ENCODE measurements around the gene EFNA2. TPM values are rescaled to one million over a fixed set of nuclear protein-coding genes. Genes with fewer than 3 reads are reported as not detected.

EFNA2 gene
- total and polyA plus RNA-seq, 5 donors from 2014 or later: not detected

DNA sequence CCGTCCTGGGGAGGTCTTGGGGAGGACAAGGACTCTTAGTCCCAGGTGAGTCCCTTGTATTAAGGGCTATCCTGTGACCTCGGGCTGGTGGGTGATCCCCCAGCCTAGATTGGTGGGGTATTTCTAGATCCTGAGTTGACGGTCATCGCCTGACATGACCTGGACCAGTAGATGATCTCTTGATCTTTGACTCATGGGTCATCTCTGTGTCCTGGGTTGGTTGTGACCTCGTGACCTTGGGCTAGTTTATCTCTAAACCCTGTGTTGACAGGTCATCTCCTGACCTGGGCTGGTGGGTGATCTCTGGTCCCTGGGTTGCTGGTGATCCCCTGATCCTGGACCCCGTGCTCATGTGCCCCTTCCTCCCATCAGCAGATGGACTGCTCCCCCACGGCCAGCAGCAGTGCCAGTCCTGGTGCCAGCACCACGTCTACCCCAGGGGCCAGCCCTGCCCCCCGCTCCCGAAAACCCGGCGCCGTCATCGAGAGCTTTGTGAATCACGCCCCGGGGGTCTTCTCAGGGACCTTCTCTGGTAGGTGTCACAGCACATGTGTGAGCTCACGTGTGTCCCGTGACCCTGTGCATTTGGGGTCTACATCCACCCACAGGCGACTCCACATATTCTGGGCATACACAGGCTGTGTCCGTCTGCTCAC lies 31.0 kb upstream of the EFNA2 start:
- ATAC-seq (ENCODE audit: low read depth in 2 of 2) (no peak), DNase-seq (no peak)
- peak overlapping the region in 1 of 3 donors; percentile 69 for H3K27ac Mint-ChIP-seq
- H3K4me3 Mint-ChIP-seq: peak overlapping the region in 3 of 4 donors; percentile 48 to 66 (median 60)
- Histone ChIP-seq H3K27ac (ENCODE audit: insufficient read depth, low read length, poor library complexity, severe bottlenecking) (peak overlapping the region; percentile 88), H3K4me1 (ENCODE audit: control insufficient read depth, insufficient read depth, low read length, poor library complexity, severe bottlenecking) (peaks cover 74% of the 10 kb centered on the region), H3K9me3 (ENCODE audit: control insufficient read depth in 2 of 2, low read length in 2 of 2) (no peaks in the 10 kb centered on the region), H3K27me3 (ENCODE audit: control insufficient read depth, insufficient read depth, low read length) (no peaks in the 10 kb centered on the region), H3K36me3 (ENCODE audit: control insufficient read depth, insufficient read depth, low read length) (peaks cover 35% of the 10 kb centered on the region), H3K4me3 (ENCODE audit: low read depth, low read length) (no peak overlapping the region)
- H3K4me1 Mint-ChIP-seq: peaks cover 0 to 47% (median 15%) of the 10 kb centered on the region in 4 donors
- no peaks in the 10 kb centered on the region for H3K36me3 Mint-ChIP-seq
- peaks cover 0 to 3% (median 0%) of the 10 kb centered on the region in 7 donors for H3K9me3 Mint-ChIP-seq
- H3K27me3 Mint-ChIP-seq: peaks cover 12% of the 10 kb centered on the region

GRCh38 chr19:1255186-1256161 lies 30.2 kb upstream of the EFNA2 start:
- Histone ChIP-seq H3K27me3 (ENCODE audit: control insufficient read depth, insufficient read depth, low read length) (no peaks in the 10 kb centered on the region), H3K4me1 (ENCODE audit: control insufficient read depth, insufficient read depth, low read length, poor library complexity, severe bottlenecking) (peaks cover 82% of the 10 kb centered on the region), H3K9me3 (ENCODE audit: control insufficient read depth in 2 of 2, low read length in 2 of 2) (no peaks in the 10 kb centered on the region), H3K36me3 (ENCODE audit: control insufficient read depth, insufficient read depth, low read length) (peaks cover 35% of the 10 kb centered on the region), H3K27ac (ENCODE audit: insufficient read depth, low read length, poor library complexity, severe bottlenecking) (peak overlapping the region; percentile 47), H3K4me3 (ENCODE audit: low read depth, low read length) (no peak overlapping the region)
- peaks cover 0 to 2% (median 0%) of the 10 kb centered on the region in 7 donors for H3K9me3 Mint-ChIP-seq
- H3K36me3 Mint-ChIP-seq: no peaks in the 10 kb centered on the region
- H3K4me3 Mint-ChIP-seq: no peak overlapping the region
- peak overlapping the region in 1 of 3 donors; percentile 79 for H3K27ac Mint-ChIP-seq
- ATAC-seq (ENCODE audit: low read depth in 2 of 2) (no peak), DNase-seq (no peak)
- H3K27me3 Mint-ChIP-seq: peaks cover 16% of the 10 kb centered on the region
- peaks cover 0 to 51% (median 18%) of the 10 kb centered on the region in 4 donors for H3K4me1 Mint-ChIP-seq

DNA sequence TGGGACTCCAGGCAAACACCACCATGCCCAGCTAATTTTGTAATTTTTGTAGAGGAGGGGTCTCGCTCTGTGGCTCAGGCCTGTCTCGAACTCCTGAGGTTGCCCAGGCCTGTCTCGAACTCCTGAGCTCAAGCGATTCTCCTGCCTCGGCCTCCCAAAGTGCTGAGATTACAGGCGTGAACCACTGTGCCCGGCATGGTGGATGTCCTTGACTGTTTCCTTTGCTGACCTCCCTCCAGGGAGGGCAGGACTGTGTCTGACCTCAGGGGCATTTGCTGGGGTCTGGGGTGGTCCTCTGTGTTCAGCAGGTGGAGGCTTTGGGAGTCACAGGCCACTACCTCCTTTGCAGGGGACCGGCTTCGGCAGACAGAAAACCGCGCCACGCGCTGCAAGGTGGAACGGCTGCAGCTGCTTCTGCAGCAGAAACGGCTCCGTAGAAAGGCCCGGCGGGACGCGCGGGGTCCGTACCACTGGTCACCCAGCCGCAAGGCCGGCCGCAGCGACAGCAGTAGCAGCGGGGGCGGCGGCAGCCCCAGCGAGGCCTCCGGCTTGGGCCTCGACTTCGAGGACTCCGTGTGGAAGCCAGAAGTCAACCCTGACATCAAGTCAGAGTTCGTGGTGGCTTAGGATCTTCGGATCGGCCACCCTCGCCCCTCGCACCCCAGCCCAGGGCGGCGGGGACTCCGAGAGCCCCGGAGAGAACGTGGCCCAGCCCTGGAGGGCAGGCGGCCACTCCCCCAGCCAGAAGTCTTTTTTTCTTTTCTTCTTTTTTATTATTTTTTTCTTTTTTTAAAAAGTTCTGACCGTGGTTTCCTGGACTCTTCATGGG lies 28.8 kb upstream of the EFNA2 start:
- Mint-ChIP-seq H3K4me3 (peak overlapping the region; percentile 61 to 96 (median 78)), H3K4me1 (peaks cover 0 to 56% (median 20%) of the 10 kb centered on the region in 4 donors), H3K27ac (peak overlapping the region in 2 of 3 donors; percentile 2 to 81), H3K36me3 (no peaks in the 10 kb centered on the region), H3K27me3 (peaks cover 16% of the 10 kb centered on the region), H3K9me3 (peaks cover 0 to 2% (median 0%) of the 10 kb centered on the region in 7 donors)
- DNase-seq (no peak), ATAC-seq (ENCODE audit: low read depth in 2 of 2) (no peak)
- Histone ChIP-seq H3K36me3 (ENCODE audit: control insufficient read depth, insufficient read depth, low read length) (peaks cover 35% of the 10 kb centered on the region), H3K27me3 (ENCODE audit: control insufficient read depth, insufficient read depth, low read length) (no peaks in the 10 kb centered on the region), H3K27ac (ENCODE audit: insufficient read depth, low read length, poor library complexity, severe bottlenecking) (peak overlapping the region; percentile 100), H3K4me3 (ENCODE audit: low read depth, low read length) (no peak overlapping the region), H3K4me1 (ENCODE audit: control insufficient read depth, insufficient read depth, low read length, poor library complexity, severe bottlenecking) (peaks cover 87% of the 10 kb centered on the region), H3K9me3 (ENCODE audit: control insufficient read depth in 2 of 2, low read length in 2 of 2) (no peaks in the 10 kb centered on the region)

DNA sequence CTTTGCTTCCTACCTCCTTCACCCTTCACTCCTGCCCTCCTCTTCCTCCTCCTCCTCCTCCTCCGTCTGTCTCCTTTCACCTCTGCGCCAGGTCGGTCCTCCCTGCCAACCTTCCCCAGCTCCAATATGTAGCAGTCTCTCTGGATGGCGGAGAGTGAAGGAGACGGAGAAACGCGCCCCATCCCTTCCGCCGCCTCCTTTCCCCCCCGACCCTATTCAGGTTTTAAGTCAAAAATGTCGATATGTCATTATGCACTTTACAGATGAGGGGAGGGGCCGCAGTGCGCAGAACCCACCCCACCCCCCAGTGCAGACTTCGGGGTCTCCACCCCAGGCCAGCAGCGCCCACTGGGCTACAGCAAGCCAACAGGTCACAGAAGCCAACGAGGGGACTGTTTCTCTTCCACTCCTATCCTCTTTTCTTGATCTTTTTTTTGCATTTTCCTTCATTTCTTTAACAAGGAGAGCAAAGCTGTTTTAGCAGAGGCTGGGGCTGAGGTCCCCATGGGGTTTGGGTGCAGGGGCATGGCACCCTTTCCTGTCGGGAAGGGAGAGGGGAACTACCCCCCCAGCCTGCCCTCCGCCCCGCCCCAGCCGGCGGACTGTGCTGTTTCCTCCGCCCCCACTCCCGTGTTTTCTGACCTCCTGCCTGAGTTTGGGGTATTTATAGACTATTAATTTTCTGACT lies 28.1 kb upstream of the EFNA2 start:
- ATAC-seq (ENCODE audit: low read depth in 2 of 2): no peak
- H3K9me3 Mint-ChIP-seq: peaks cover 0 to 2% (median 0%) of the 10 kb centered on the region in 7 donors
- H3K4me1 ChIP-seq (ENCODE audit: control insufficient read depth, insufficient read depth, low read length, poor library complexity, severe bottlenecking): peaks cover 87% of the 10 kb centered on the region
- no peaks in the 10 kb centered on the region for H3K9me3 ChIP-seq (ENCODE audit: control insufficient read depth in 2 of 2, low read length in 2 of 2)
- peak overlapping the region; percentile 85 to 96 (median 92) for H3K4me3 Mint-ChIP-seq
- H3K36me3 ChIP-seq (ENCODE audit: control insufficient read depth, insufficient read depth, low read length): peaks cover 35% of the 10 kb centered on the region
- no peak overlapping the region for H3K4me3 ChIP-seq (ENCODE audit: low read depth, low read length)
- DNase-seq: no peak
- no peaks in the 10 kb centered on the region for H3K36me3 Mint-ChIP-seq
- H3K27me3 ChIP-seq (ENCODE audit: control insufficient read depth, insufficient read depth, low read length): no peaks in the 10 kb centered on the region
- H3K4me1 Mint-ChIP-seq: peaks cover 0 to 62% (median 22%) of the 10 kb centered on the region in 4 donors
- peak overlapping the region; percentile 48 to 99 (median 97) for H3K27ac Mint-ChIP-seq
- H3K27ac ChIP-seq (ENCODE audit: insufficient read depth, low read length, poor library complexity, severe bottlenecking): peak overlapping the region; percentile 100
- peaks cover 16% of the 10 kb centered on the region for H3K27me3 Mint-ChIP-seq

DNA sequence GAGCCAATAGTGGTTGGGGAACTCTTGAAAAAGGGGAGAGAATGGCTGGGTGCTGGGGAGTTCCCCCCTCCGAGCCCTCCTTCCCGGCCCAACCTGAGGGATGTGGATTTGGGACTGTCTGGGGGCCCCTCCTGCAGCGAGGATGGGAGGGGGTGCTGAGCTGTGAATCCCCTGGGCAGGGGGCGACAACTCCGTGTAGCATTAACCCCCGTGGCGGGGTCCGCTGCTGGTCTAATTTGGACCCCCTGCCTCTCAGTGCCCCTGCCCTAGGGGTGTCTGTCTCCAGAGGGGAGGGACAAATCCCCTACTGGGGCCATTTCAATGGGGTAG lies 27.5 kb upstream of the EFNA2 start:
- Mint-ChIP-seq H3K27me3 (peaks cover 16% of the 10 kb centered on the region), H3K36me3 (no peaks in the 10 kb centered on the region), H3K4me1 (peaks cover 0 to 67% (median 23%) of the 10 kb centered on the region in 4 donors), H3K4me3 (peak overlapping the region; percentile 85 to 96 (median 92)), H3K27ac (peak overlapping the region; percentile 48 to 99 (median 97)), H3K9me3 (peaks cover 0 to 2% (median 0%) of the 10 kb centered on the region in 7 donors)
- Histone ChIP-seq H3K27ac (ENCODE audit: insufficient read depth, low read length, poor library complexity, severe bottlenecking) (peak overlapping the region; percentile 100), H3K27me3 (ENCODE audit: control insufficient read depth, insufficient read depth, low read length) (no peaks in the 10 kb centered on the region), H3K4me3 (ENCODE audit: low read depth, low read length) (peak overlapping the region; percentile 57), H3K9me3 (ENCODE audit: control insufficient read depth in 2 of 2, low read length in 2 of 2) (no peaks in the 10 kb centered on the region), H3K4me1 (ENCODE audit: control insufficient read depth, insufficient read depth, low read length, poor library complexity, severe bottlenecking) (peaks cover 83% of the 10 kb centered on the region), H3K36me3 (ENCODE audit: control insufficient read depth, insufficient read depth, low read length) (peaks cover 35% of the 10 kb centered on the region)
- DNase-seq: no peak
- ATAC-seq (ENCODE audit: low read depth in 2 of 2): no peak

DNA sequence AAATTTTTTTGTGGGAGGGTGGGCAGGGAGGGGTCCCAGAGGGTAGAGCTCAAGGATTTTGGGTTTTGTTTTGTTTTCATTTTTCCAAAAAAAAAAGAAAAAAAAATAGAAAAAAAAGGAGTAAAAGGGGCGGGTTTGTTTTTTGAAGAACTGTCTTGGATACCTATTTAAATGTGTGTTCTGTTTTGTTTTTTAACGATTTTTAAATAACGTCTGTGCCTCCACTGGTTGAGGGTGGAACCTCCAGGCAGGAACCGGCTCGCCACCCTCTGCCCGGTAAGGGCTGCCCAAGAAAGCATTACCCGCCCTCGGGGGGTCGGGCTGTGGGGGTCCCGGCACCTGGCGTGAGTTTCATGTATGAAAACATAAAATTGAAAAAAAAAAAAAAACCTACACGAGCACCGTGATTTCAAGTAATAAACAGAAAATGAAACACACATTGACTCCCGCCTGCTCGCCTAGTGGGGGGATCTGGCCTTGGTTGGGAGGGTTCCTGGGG lies 26.9 kb upstream of the EFNA2 start:
- H3K4me3 ChIP-seq (ENCODE audit: low read depth, low read length): peak overlapping the region; percentile 57
- DNase-seq (no peak), ATAC-seq (ENCODE audit: low read depth in 2 of 2) (peak in 1 of 2 donors; percentile 3)
- peaks cover 0 to 65% (median 23%) of the 10 kb centered on the region in 4 donors for H3K4me1 Mint-ChIP-seq
- peak overlapping the region; percentile 100 for H3K27ac ChIP-seq (ENCODE audit: insufficient read depth, low read length, poor library complexity, severe bottlenecking)
- no peaks in the 10 kb centered on the region for H3K9me3 ChIP-seq (ENCODE audit: control insufficient read depth in 2 of 2, low read length in 2 of 2)
- H3K27me3 ChIP-seq (ENCODE audit: control insufficient read depth, insufficient read depth, low read length): no peaks in the 10 kb centered on the region
- H3K4me1 ChIP-seq (ENCODE audit: control insufficient read depth, insufficient read depth, low read length, poor library complexity, severe bottlenecking): peaks cover 77% of the 10 kb centered on the region
- H3K27ac Mint-ChIP-seq: peak overlapping the region; percentile 97 to 99 (median 98)
- peaks cover 16% of the 10 kb centered on the region for H3K27me3 Mint-ChIP-seq
- peak overlapping the region; percentile 85 to 96 (median 92) for H3K4me3 Mint-ChIP-seq
- peaks cover 35% of the 10 kb centered on the region for H3K36me3 ChIP-seq (ENCODE audit: control insufficient read depth, insufficient read depth, low read length)
- no peaks in the 10 kb centered on the region for H3K36me3 Mint-ChIP-seq
- H3K9me3 Mint-ChIP-seq: peaks cover 0 to 2% (median 0%) of the 10 kb centered on the region in 7 donors
